NCI-H82 treated with DMSO at 0.1 percent for 48 hours (cell line): ENCODE data around the gene RBPJ.

ENCODE experiments used
- DNase-seq: peaks from one replicate; lab custom pipeline; 2025; ENCODE audit not compliant: unreplicated experiment; lab: John Stamatoyannopoulos, UW

RBPJ gene

GRCh38 chr4:26454961-26455360 lies 134.1 kb downstream of the RBPJ start:
- no peak for DNase-seq

GRCh38 chr4:26455571-26455970 lies 134.8 kb downstream of the RBPJ start:
- DNase-seq, result no peak

- DNase-seq, result no peak
Observed at GRCh38 chr4:26457412-26457811, 136.6 kb downstream of the RBPJ start.

GRCh38 chr4:26458157-26458561 lies 137.3 kb downstream of the RBPJ start:
- no peak for DNase-seq

- DNase-seq, result no peak
Observed at GRCh38 chr4:26459054-26459755, 138.4 kb downstream of the RBPJ start.

- no peak for DNase-seq
Observed at GRCh38 chr4:26459756-26460530, 139.1 kb downstream of the RBPJ start.

GRCh38 chr4:26462874-26463273 lies 142.1 kb downstream of the RBPJ start:
- DNase-seq, result no peak

- no peak for DNase-seq
Observed at GRCh38 chr4:26463386-26463785, 142.6 kb downstream of the RBPJ start.

- DNase-seq, result no peak
Observed at GRCh38 chr4:26464420-26465095, 143.7 kb downstream of the RBPJ start.

GRCh38 chr4:26466578-26467270 lies 145.9 kb downstream of the RBPJ start:
- no peak for DNase-seq

- DNase-seq, result no peak
Observed at GRCh38 chr4:26467724-26468123, 146.9 kb downstream of the RBPJ start.

GRCh38 chr4:26468283-26468949 lies 147.6 kb downstream of the RBPJ start:
- DNase-seq, result no peak

- no peak for DNase-seq
Observed at GRCh38 chr4:26468977-26469376, 148.2 kb downstream of the RBPJ start.

- no peak for DNase-seq
Observed at GRCh38 chr4:26471890-26472289, 151.1 kb downstream of the RBPJ start.

- no peak for DNase-seq
Observed at GRCh38 chr4:26473893-26474292, 153.1 kb downstream of the RBPJ start.

- DNase-seq, result no peak
Observed at GRCh38 chr4:26474551-26474950, 153.7 kb downstream of the RBPJ start.

GRCh38 chr4:26475716-26476115 lies 154.9 kb downstream of the RBPJ start:
- DNase-seq, result no peak

- DNase-seq, result no peak
Observed at GRCh38 chr4:26476545-26476944, 155.7 kb downstream of the RBPJ start.

GRCh38 chr4:26478330-26478729 lies 157.5 kb downstream of the RBPJ start:
- DNase-seq, result no peak

- no peak for DNase-seq
Observed at GRCh38 chr4:26482508-26483462, 162.0 kb downstream of the RBPJ start.
